NCI-H510A (cell line): ENCODE data around the gene UNC119.

Source experiments
- DNase-seq: peaks from one replicate; lab custom pipeline; 2025; lab: John Stamatoyannopoulos, UW

Gene UNC119

DNA sequence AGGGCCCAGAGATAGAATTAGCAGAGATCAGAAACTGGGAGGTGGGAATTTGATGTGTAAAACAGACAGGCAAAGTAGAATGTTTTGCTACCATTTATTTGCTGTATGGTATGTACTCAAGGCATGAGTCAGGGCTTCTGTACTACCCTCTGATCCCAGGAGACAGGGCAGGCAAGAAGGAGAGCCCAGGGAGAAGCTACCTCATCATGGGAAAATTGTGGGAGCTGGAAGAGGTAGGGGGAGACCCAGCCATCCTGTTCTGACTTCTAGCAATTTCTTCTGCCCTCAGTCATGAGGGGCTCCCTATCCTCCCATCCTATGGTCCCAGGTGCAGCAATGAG, 20.6 kb upstream of the UNC119 start:
- DNase-seq, result no peak

- DNase-seq, result no peak
Observed at GRCh38 chr17:28572259-28573039, 20.0 kb upstream of the UNC119 start.

- DNase-seq, result peak; percentile 92
Observed at GRCh38 chr17:28571361-28572122, 19.1 kb upstream of the UNC119 start, which contains the start of gene PIGS. TSS of gene PIGS (minus strand) at chr17:28571524. CDS start at chr17:28571496, 28 bp downstream.

DNA sequence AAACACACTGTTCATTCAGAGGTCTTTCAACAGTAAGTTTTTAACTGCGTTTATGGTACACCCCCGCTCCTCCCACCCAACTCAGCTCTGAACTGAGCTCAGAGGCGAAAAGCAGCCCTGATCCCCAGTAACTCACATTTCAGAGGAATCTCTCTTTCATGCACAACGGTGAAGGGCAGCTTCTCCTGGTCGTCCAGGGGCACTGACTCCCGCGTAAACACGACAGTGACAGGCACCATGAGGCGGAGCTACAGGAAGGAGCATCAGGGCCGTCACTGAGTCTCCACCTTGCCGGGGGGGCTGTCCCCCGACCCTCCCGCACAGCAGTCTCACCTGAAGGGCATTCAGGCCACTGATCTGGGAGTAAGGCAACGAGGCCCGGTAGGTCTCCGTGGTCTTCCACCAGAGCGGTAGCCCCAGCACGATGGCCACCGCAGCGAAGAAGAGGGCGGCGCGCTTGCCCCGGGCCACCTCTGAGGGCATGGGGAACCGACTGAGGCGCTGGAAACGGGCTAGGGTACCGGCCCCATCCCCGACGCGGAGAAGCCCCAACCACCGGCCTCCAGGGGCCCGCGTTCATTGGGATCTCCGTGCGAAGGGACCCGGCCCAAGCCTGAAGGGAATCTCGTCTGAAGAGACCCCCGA, 18.4 kb upstream of the UNC119 start:
- peak; percentile 25 for DNase-seq

DNA sequence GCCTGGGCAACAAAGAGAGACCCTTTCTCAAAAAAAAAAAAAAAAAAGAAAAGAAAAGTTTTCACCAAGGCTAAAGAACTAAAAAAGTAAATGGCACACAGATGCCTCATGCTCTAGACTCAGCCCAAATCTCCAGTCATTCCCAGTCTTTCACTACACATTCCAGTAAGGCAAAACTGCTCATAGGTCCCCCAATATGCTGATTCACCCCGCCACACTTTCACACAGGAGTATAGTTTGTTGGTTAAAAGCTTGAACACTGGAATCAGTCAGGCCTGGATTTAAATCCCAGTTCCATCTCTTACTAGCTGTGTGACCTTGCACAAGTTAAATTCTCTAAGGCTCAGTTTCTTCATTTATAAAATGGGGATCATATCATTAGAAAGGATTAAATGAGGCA, 17.0 kb upstream of the UNC119 start:
- no peak for DNase-seq

DNA sequence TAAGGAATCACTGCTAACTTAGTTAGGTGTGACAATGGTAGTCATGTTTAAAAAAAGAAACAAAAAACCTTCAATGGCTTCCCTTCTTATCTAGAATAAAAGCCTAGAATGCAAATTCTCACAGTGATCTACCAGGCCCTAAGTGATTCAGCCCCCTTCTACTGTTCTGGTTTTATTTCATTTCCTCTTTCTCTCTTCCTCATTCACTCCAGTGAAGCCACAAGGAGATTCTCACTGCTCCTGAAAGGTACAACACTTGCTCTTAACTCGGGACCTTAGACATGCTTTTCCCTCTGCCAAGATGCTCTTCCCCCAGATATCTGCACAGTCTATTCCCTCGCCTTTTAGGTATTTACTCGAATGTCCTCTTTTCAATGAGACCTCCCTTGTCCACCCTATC, 15.2 kb upstream of the UNC119 start:
- no peak for DNase-seq

DNA sequence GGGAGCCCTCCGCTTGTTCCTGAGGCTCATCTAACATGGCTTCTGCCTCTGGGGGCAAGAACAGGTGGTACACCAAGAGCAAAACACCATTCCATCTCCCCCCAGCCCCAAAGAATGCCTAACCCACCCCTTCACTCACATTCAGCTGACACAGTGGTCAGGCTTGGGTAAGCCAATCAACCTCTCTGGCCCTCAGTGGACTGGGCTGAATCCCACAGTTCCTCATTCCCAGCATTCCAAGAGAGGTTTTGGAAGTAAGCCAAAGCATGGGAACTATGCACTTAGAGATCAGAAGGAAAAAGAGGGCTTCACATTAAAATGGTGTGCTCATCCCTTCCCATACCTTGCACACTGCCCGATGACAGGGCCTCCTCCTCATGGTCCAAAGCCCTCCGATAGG, 11.1 kb upstream of the UNC119 start:
- DNase-seq, result no peak

GRCh38 chr17:28555022-28555421, 2.6 kb upstream of the UNC119 start:
- no peak for DNase-seq

DNA sequence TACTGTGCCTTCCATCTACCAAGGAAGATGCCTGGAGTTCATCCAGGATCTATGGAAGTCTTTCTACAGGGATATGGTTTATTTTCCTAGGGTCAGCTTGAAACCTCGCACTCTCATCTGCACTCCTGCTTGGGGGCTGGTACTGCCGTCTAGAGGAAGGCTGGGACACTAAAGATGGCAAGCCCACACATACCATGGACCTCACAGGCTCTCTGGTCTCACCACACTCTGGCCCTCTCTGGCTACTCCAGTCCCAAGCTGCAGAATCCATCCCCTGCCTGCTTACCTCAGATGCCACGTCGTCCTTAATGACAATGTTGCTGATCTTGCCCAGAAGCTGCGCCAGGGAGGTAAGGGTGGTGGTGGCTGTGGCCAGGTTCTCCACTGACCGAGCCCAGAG, 2.1 kb upstream of the UNC119 start:
- DNase-seq, result no peak

- DNase-seq, result no peak
Observed at GRCh38 chr17:28553000-28553505, 629 bp upstream of the UNC119 start.

DNA sequence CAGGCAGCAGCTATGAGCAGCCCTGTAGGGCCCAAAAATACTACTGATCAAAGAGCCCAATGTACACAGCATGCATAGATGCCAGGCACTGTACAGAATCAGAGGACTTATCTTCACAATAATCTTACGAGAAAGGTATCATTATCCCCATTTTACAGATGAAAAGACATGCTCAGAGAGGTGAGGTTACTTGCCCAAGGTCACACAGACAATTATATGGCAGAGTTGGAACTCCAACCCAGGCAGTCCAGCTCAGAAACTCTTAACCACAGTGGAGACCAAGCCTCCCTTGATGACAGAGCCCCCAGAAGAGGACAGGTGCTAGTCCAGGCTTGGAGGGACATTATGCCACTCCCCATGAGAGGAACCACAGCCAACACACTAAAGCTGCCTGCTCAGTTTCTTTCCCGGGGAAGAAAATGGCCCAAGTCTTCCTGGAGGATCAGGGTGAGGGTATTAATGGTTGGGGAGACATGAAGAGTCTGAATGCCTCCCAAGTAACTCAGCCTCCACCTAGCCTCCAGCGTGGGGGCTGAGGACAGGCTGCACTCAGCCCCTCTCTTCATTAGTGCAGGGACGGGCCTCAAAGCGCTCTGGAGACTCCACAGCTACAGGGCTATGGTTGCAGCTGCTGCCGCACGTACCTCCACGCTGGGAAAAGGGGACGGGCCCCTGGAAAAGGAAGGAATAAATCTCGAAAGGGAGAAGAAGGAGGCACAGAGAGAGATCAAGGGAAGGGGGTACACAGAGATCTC, 826 bp downstream of the UNC119 start:
- DNase-seq, result peak; percentile 29

- DNase-seq, result no peak
Observed at GRCh38 chr17:28550858-28551257, 1.6 kb downstream of the UNC119 start.

DNA sequence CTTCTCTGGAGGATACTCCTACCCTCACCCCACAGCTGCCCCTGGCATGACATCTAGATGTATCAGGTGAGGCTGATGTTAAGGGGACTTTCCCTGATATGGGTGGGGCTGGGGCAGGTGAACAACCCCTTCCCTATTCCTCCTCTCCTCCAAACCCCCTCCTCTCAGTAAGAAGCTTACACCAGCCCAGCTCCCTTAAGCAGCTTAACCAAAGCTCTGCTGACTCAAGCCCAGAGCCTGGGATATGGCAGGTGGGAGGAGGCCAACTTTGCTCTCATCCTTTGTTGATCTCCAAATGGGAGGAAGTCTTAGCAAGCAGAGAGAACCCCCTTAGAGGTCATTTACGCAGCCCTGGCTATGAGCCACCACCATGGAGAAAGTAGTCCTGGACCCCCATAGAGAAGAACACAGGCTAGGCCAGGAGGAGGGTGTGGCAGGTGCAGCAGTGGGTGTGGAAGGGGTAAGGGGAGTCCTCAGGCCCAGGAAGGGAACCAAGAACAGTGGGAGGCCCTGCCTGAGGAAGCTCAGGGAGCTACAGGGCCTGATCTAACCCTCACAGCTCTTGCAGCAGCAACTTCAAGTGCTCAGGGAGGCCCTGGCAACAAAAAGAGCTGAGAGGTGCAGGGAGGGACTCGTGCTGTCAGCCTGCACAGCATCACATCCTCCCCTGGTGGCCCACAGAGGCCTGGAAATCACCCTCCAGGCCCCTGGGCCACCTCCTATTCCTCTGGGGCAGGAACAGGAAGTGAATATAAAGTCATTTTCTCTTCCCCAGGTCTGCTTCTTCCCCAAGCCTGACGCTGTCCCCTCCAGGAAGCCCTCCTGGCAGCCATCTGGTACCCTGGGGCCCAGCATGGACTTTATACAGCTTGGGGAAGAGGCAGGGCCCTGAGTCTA, 2.9 kb downstream of the UNC119 start:
- DNase-seq, result no peak

- no peak for DNase-seq
Observed at GRCh38 chr17:28548417-28549130, 3.9 kb downstream of the UNC119 start.

DNA sequence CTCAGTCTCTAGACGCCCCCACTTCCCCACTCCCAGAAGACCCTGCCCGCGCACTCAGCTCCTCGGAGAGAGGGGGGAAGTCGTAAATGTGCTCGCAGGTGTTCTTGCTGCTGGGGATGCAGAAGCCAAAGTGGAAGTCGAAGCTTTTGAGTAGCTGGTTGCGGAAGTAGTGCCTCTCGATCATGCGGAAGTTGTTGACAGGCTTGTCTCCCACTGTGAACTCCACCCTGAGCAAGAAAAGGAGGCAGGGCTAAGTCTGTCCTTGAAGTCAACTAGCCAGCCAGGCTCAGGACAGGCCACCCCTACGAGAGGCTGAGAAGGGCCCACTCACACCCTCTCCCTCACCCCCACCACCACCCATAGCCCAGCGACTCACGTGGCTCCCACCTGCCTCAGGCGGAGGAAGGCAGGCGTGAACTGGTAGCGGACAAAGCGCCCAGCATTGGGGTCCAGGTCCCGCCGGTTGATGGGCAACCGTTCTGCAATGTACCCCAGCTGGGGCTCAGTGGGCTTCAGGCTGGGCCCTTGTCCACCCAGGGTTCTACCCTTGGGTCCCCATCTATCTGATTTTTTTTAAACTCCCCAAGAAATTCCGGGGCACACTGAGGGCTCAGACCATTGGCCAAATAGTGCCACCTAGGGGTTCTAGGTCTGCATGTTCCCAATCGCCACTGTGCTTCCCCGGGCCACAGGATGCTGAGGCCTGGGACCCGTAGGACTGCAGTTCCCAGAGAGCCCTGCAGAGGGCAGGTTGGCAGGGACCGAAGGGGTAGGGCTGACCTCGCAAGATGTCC, 4.6 kb downstream of the UNC119 start:
- peak; percentile 42 for DNase-seq

GRCh38 chr17:28547096-28547622, 5.3 kb downstream of the UNC119 start:
- no peak for DNase-seq

DNA sequence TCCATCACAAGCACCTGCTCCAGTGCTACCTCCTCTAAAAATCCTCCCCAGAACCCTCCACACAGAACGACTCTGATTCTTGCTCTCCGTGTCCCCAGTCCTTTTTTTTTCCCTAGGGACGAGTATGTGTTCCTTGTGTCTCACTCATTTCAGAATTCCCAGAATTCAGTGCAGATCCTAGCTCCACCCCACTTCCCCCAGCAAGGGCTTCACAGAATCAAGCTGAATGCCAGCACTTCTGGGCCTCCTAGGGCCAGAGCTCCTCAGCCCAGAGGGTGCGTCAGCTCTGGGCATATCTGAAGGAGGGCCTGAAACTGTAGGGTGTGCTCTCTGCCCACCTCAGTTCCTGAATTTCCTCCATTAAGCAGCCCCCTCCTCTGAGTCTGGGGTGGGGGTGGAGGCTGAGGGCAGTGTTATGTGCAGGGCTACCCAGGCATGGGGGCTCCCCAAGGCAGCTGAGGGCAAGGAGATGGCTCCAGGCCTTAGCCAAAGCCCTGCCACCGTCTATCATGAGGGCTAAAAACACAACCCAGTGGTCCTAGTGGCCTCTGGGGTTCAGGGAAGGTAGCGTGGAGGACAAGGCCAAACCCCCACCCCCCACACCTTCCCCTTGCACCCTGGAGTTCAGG, 6.5 kb downstream of the UNC119 start:
- DNase-seq, result no peak

DNA sequence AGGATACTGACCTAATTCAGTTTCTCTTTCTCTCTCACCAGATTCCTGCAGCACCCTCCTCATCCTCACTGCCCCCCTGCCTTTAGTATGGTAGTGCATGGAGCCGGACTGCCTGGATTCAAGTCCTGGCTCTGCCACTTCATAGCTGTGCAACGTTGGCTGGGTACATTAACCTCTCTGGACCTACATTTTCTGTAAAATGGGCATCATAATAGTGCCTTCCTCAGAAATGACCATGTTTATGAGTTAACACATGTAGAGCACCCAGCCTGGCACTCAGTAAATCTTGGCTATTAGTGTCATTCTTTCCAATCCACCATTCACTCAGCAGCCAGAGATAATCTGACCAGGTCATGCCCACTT, 7.3 kb downstream of the UNC119 start:
- no peak for DNase-seq
